DMS114 treated with DMSO at 0.1 percent for 48 hours (cell line): ENCODE results near the gene NOL7.

Experiments used
- DNase-seq: peaks from one replicate; lab custom pipeline; 2025; ENCODE audit not compliant: unreplicated experiment; lab: John Stamatoyannopoulos, UW

Gene NOL7

DNA sequence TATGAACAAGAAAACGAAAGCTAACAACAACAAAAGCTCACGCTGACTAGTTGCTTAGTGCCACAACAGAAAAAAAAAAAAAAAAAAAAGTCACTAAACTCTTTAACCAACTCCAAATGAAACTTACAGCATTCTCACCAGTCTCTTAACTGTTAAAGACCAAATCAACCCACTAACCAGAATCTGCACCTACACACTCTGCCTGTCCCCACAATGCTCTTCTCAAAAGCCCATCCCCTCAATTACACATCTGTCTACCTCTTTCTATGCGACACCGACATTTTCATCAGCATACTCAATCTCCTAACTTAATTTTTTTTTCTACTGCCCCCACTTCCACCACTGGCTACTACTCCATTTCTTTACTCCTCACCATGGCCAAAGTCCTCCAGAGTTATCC, 34.3 kb downstream of the NOL7 start:
- DNase-seq: no peak

DNA sequence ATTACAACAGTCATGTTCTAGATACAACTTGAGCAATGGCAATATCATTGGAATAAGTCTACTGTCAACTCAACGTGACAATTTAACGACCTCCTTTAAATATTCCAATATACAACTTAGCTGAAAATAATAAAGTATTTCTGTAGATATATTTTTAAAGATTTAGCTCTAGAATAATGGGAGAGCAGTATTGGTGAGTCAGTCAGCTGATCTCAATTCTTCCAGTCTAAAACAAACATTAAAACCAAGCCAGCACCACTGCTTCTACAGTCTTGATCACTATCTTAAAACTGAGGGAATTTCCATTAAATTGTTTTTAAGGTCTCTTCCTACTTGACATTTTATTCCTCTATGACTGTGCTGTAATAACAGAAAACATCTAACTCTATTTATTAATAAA, 38.2 kb downstream of the NOL7 start:
- no peak for DNase-seq

DNA sequence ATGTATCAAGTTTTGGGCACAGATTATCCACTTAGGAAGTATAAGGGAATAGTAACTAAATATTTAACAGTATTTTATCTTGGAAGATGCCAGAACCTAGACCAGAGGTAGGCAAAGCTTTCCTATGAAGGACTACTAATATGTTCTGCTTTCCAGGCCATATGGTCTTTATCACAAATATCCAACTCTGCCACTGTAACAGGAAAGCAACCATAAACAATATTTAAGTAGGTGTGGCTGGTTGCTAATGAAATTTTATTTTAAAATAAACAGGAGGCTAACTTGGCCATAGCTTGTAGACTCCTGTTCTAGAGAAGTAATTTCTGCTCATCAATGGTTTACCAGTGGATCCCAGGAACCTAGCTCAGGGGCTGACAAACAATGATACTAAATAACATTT, 39.4 kb downstream of the NOL7 start:
- DNase-seq: no peak

- no peak for DNase-seq
These were observed 40.6 kb downstream of the NOL7 start for GRCh38 chr6:13655700-13656099.

DNA sequence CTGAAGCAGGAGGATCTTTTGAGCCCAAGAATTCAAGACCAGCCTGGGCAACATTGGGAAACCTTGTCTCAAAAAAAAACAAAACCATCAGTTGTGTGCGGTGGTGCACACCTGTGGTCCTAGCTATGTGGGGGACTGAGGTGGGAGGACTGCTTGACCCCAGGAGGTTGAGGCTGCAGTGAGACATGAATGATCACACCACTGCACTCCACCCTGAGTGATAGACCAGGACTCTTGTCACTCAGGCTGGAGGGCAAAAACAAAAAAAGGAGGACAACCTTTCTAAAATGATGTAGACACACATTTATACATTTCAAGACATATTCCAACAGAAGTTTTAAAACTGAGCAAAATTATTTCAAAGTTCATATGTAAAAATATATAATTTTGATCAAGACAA, 45.1 kb downstream of the NOL7 start:
- DNase-seq: no peak

DNA sequence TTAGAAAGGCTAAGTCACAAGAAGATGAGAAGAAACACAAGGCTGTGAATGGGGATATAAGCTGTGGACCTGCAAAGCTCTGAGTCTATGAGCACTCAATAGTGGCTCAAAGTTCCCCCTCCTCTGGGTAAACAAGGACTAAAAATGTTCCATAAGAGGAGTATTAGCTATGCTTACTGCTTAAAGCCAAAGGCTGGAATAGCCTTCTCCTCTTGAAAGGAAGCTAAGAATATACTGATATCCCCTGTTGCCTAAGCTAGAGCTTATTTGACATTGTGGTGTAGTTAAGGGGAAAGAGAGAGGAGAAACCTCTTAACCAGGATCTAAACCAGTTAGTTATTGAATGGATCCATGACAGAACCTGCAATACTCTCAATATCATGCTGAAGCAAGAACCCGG, 45.8 kb downstream of the NOL7 start:
- DNase-seq: no peak

GRCh38 chr6:13661647-13662046, 46.5 kb downstream of the NOL7 start:
- no peak for DNase-seq

DNA sequence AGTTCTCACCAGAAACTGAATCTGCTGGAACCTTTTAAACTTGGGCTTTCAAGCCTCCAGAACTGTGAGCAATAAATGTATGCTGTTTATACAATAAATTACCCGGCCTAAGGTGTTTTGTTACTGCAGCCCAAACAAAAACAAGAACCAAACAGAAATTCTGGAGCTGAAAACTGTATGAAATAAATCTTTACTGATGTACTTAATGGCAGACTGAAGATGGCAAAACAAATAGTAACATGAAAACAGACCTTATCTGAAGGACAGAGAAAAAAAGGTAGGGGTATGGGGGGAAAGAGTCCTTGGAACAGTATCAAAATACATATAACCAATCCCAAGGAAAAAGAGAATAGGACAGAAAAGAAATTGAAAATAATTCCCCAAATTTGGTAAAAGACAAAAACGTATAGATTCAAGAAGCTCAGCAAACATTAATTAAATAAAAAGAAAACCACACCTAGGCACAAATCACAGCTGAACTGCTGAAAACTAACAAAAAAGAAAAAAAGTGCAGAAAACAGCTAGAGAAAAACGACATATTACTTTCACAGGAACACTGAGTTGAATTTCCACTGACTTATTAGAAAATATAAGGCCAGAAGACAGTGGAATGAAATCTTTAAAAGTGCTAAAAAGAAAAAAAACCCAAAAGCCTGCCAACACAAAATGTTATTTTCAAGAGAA, 47.7 kb downstream of the NOL7 start:
- DNase-seq: no peak

DNA sequence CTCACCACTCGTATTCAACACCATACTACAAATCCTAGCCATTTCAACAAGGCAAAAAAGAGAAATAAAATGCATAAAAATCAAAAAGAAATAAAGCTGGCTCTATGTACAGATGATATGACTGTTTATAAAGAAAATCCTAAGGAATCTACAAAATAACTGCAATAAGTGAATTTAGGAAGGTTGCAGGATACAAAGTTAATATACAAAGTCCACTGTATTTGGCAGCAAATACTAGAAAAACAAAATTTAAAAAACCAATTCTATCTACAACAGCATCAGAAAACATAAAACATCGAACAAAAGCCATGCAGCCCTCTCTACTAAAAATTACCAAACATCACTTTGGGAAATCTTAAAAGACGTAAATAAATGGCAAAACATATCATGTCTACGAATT, 48.9 kb downstream of the NOL7 start:
- DNase-seq: no peak

GRCh38 chr6:13664703-13665352, 49.7 kb downstream of the NOL7 start:
- no peak for DNase-seq

DNA sequence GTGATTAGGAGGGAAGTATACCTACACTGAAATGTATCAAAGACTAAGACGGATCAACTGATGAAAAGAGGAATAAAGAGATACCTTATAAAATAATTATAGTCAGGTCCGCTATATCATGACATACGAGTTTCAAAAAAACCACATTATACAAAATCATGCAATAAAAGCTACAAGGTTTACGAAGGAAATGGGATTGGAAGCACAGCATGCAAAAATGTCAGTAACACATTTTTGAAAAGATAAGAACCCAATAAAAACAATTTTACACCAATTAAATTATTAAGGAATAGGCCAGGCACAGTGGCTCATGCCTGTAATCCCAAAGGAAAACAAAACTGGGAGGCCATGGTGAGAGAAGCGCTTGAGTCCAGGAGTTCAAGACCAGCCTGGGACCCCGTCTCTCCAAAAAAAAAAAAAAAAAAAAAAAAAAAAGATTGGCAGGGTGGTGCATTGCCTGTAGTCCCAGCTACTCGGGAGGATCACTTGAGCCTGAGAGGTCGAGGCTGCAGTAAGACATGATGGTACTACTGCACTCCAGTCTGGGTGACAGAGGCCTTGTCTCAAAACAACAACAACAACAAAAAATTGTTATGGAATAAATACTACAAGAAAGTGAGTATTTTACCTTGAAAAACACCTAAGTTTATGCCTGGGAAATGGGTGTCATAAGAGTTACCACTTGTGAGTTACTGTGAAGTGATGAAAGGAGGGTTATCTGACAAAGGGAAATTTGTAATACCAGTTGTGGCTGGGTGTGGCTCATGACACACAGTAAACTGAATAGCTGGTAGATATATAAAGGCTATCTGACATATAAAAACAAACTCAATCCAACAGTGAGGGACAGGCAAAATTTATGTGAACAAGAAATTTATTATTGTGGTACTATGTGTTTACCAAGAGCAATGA, 51.3 kb downstream of the NOL7 start:
- no peak for DNase-seq

GRCh38 chr6:13667655-13668054, 52.5 kb downstream of the NOL7 start:
- no peak for DNase-seq

GRCh38 chr6:13668291-13668928, 53.3 kb downstream of the NOL7 start:
- no peak for DNase-seq

GRCh38 chr6:13669476-13669875, 54.3 kb downstream of the NOL7 start:
- no peak for DNase-seq
